ENCODE data around the gene EI24. TPM values are rescaled to one million over a fixed set of nuclear protein-coding genes. Genes with fewer than 3 reads are reported as not detected.
A peak's percentile ranks its signal among the peaks of the same experiment; 100 is the strongest.

Gene EI24
- total and polyA plus RNA-seq, 5 donors from 2014 or later = 19.2 to 84.9 (median 74.2) TPM

DNA sequence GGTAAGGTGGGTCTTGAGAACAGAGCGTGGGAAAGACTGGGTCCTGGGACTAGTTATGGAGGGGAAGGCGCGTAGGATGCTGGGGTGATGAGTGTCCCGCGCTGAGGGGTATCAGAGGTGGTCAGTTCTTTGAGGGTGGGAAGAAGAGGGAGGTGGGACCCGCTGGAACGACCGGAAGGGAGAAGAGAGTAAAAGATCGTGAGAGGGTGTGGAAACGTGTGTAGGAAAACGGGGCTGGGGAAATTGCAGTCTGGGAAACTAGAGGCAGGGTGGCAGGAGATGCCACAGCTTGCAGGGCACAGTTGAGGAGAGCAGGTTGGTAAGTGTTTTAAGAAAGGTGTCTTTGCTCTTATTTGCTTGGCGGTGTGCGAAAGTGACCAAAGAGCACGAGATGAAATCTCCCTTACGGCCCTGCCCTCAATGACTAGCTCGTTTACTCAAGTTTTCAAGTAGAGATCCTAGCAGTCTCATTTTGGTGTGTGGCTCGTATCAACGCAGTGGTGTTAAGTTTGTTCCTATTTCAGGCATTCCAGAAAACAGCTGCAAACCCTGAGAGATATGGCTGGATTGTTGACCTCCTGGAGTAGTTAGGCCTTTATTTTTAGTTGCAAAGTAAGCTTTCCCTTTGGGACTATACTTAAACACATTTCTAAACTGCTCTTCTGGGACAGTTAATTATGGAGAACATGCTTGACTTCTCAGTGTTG is 24.0 kb downstream of the EI24 start:
- no peak for ATAC-seq (ENCODE audit: low read depth in 2 of 2)
- peaks cover 4 to 55% (median 37%) of the 10 kb centered on the region in 4 donors for H3K4me1 Mint-ChIP-seq

GRCh38 chr11:125594958-125595357 is 25.7 kb downstream of the EI24 start:
- Mint-ChIP-seq H3K27me3 (no peaks in the 10 kb centered on the region), H3K9me3 (no peaks in the 10 kb centered on the region), H3K36me3 (peaks cover 19% of the 10 kb centered on the region), H3K4me3 (peak overlapping the region in 2 of 4 donors; percentile 40 to 92), H3K4me1 (peaks cover 9 to 52% (median 38%) of the 10 kb centered on the region in 4 donors), H3K27ac (no peak overlapping the region)
- Histone ChIP-seq H3K9me3 (ENCODE audit: control insufficient read depth in 2 of 2, low read length in 2 of 2) (no peaks in the 10 kb centered on the region), H3K4me3 (ENCODE audit: low read depth, low read length) (no peak overlapping the region), H3K4me1 (ENCODE audit: control insufficient read depth, insufficient read depth, low read length, poor library complexity, severe bottlenecking) (peaks cover 18% of the 10 kb centered on the region), H3K27me3 (ENCODE audit: control insufficient read depth, insufficient read depth, low read length) (no peaks in the 10 kb centered on the region), H3K36me3 (ENCODE audit: control insufficient read depth, insufficient read depth, low read length) (peaks cover 27% of the 10 kb centered on the region), H3K27ac (ENCODE audit: insufficient read depth, low read length, poor library complexity, severe bottlenecking) (no peak overlapping the region)
- no peak for DNase-seq
- ATAC-seq (ENCODE audit: low read depth in 2 of 2) = no peak

More for the DNA sequence above, 24.0 kb downstream of the EI24 start:
- H3K27me3 Mint-ChIP-seq = no peaks in the 10 kb centered on the region
- no peaks in the 10 kb centered on the region for H3K9me3 Mint-ChIP-seq
- peak overlapping the region; percentile 97 for H3K4me3 ChIP-seq (ENCODE audit: low read depth, low read length)
- H3K4me3 Mint-ChIP-seq = peak overlapping the region; percentile 89 to 95 (median 91)
- DNase-seq = peak in 1 of 3 donors; percentile 25
- peak overlapping the region; percentile 72 for H3K27ac ChIP-seq (ENCODE audit: insufficient read depth, low read length, poor library complexity, severe bottlenecking)
- peaks cover 18% of the 10 kb centered on the region for H3K4me1 ChIP-seq (ENCODE audit: control insufficient read depth, insufficient read depth, low read length, poor library complexity, severe bottlenecking)
- peaks cover 16% of the 10 kb centered on the region for H3K36me3 ChIP-seq (ENCODE audit: control insufficient read depth, insufficient read depth, low read length)
- no peaks in the 10 kb centered on the region for H3K27me3 ChIP-seq (ENCODE audit: control insufficient read depth, insufficient read depth, low read length)
- H3K9me3 ChIP-seq (ENCODE audit: control insufficient read depth in 2 of 2, low read length in 2 of 2) = no peaks in the 10 kb centered on the region
- peak overlapping the region; percentile 95 to 98 (median 98) for H3K27ac Mint-ChIP-seq
- H3K36me3 Mint-ChIP-seq = peaks cover 14% of the 10 kb centered on the region

- DNase-seq (no peak), ATAC-seq (ENCODE audit: low read depth in 2 of 2) (no peak)
- no peaks in the 10 kb centered on the region for H3K27me3 Mint-ChIP-seq
- H3K9me3 Mint-ChIP-seq = no peaks in the 10 kb centered on the region
- peaks cover 9 to 14% (median 13%) of the 10 kb centered on the region in 4 donors for H3K4me1 Mint-ChIP-seq
- H3K36me3 Mint-ChIP-seq = peaks cover 46% of the 10 kb centered on the region
- H3K27ac ChIP-seq (ENCODE audit: insufficient read depth, low read length, poor library complexity, severe bottlenecking) = no peak overlapping the region
- H3K36me3 ChIP-seq (ENCODE audit: control insufficient read depth, insufficient read depth, low read length) = peaks cover 72% of the 10 kb centered on the region
- no peak overlapping the region for H3K4me3 ChIP-seq (ENCODE audit: low read depth, low read length)
- no peaks in the 10 kb centered on the region for H3K27me3 ChIP-seq (ENCODE audit: control insufficient read depth, insufficient read depth, low read length)
- H3K27ac Mint-ChIP-seq = no peak overlapping the region
- no peaks in the 10 kb centered on the region for H3K4me1 ChIP-seq (ENCODE audit: control insufficient read depth, insufficient read depth, low read length, poor library complexity, severe bottlenecking)
- H3K4me3 Mint-ChIP-seq = no peak overlapping the region
- H3K9me3 ChIP-seq (ENCODE audit: control insufficient read depth in 2 of 2, low read length in 2 of 2) = no peaks in the 10 kb centered on the region
Measured at GRCh38 chr11:125600663-125601062, 31.4 kb downstream of the EI24 start.

- no peak overlapping the region for H3K27ac ChIP-seq (ENCODE audit: insufficient read depth, low read length, poor library complexity, severe bottlenecking)
- H3K4me3 ChIP-seq (ENCODE audit: low read depth, low read length) = no peak overlapping the region
Measured at GRCh38 chr11:125603207-125603606, 33.9 kb downstream of the EI24 start.

GRCh38 chr11:125605417-125605816 is 36.1 kb downstream of the EI24 start:
- H3K27ac Mint-ChIP-seq = no peak overlapping the region
- no peak overlapping the region for H3K4me3 Mint-ChIP-seq
- no peak overlapping the region for H3K4me3 ChIP-seq (ENCODE audit: low read depth, low read length)
- H3K36me3 Mint-ChIP-seq = peaks cover 52% of the 10 kb centered on the region
- H3K27me3 Mint-ChIP-seq = no peaks in the 10 kb centered on the region
- no peaks in the 10 kb centered on the region for H3K9me3 Mint-ChIP-seq
- peaks cover 88% of the 10 kb centered on the region for H3K36me3 ChIP-seq (ENCODE audit: control insufficient read depth, insufficient read depth, low read length)
- ATAC-seq (ENCODE audit: low read depth in 2 of 2) (no peak), DNase-seq (no peak)
- peaks cover 0 to 4% (median 1%) of the 10 kb centered on the region in 4 donors for H3K4me1 Mint-ChIP-seq
- no peaks in the 10 kb centered on the region for H3K27me3 ChIP-seq (ENCODE audit: control insufficient read depth, insufficient read depth, low read length)
- no peak overlapping the region for H3K27ac ChIP-seq (ENCODE audit: insufficient read depth, low read length, poor library complexity, severe bottlenecking)
- no peaks in the 10 kb centered on the region for H3K9me3 ChIP-seq (ENCODE audit: control insufficient read depth in 2 of 2, low read length in 2 of 2)
- no peaks in the 10 kb centered on the region for H3K4me1 ChIP-seq (ENCODE audit: control insufficient read depth, insufficient read depth, low read length, poor library complexity, severe bottlenecking)

More at GRCh38 chr11:125603207-125603606, 33.9 kb downstream of the EI24 start:
- Mint-ChIP-seq H3K4me1 (peaks cover 0 to 9% (median 2%) of the 10 kb centered on the region in 4 donors), H3K9me3 (no peaks in the 10 kb centered on the region), H3K27me3 (no peaks in the 10 kb centered on the region), H3K27ac (no peak overlapping the region), H3K4me3 (no peak overlapping the region), H3K36me3 (peaks cover 46% of the 10 kb centered on the region)
- ATAC-seq (ENCODE audit: low read depth in 2 of 2) = no peak
- Histone ChIP-seq H3K4me1 (ENCODE audit: control insufficient read depth, insufficient read depth, low read length, poor library complexity, severe bottlenecking) (no peaks in the 10 kb centered on the region), H3K36me3 (ENCODE audit: control insufficient read depth, insufficient read depth, low read length) (peaks cover 82% of the 10 kb centered on the region), H3K9me3 (ENCODE audit: control insufficient read depth in 2 of 2, low read length in 2 of 2) (no peaks in the 10 kb centered on the region), H3K27me3 (ENCODE audit: control insufficient read depth, insufficient read depth, low read length) (no peaks in the 10 kb centered on the region)
- no peak for DNase-seq

- Mint-ChIP-seq H3K27ac (no peak overlapping the region), H3K4me3 (no peak overlapping the region), H3K36me3 (peaks cover 58% of the 10 kb centered on the region), H3K9me3 (no peaks in the 10 kb centered on the region), H3K27me3 (no peaks in the 10 kb centered on the region), H3K4me1 (peaks cover 0 to 4% (median 0%) of the 10 kb centered on the region in 4 donors)
- Histone ChIP-seq H3K27me3 (ENCODE audit: control insufficient read depth, insufficient read depth, low read length) (no peaks in the 10 kb centered on the region), H3K9me3 (ENCODE audit: control insufficient read depth in 2 of 2, low read length in 2 of 2) (no peaks in the 10 kb centered on the region), H3K4me1 (ENCODE audit: control insufficient read depth, insufficient read depth, low read length, poor library complexity, severe bottlenecking) (no peaks in the 10 kb centered on the region), H3K4me3 (ENCODE audit: low read depth, low read length) (no peak overlapping the region), H3K27ac (ENCODE audit: insufficient read depth, low read length, poor library complexity, severe bottlenecking) (no peak overlapping the region), H3K36me3 (ENCODE audit: control insufficient read depth, insufficient read depth, low read length) (peaks cover 98% of the 10 kb centered on the region)
- ATAC-seq (ENCODE audit: low read depth in 2 of 2) (no peak), DNase-seq (no peak)
Measured at GRCh38 chr11:125609545-125609944, 40.3 kb downstream of the EI24 start.

- Histone ChIP-seq H3K4me1 (ENCODE audit: control insufficient read depth, insufficient read depth, low read length, poor library complexity, severe bottlenecking) (no peaks in the 10 kb centered on the region), H3K4me3 (ENCODE audit: low read depth, low read length) (no peak overlapping the region), H3K27me3 (ENCODE audit: control insufficient read depth, insufficient read depth, low read length) (no peaks in the 10 kb centered on the region), H3K36me3 (ENCODE audit: control insufficient read depth, insufficient read depth, low read length) (peaks cover 83% of the 10 kb centered on the region), H3K9me3 (ENCODE audit: control insufficient read depth in 2 of 2, low read length in 2 of 2) (no peaks in the 10 kb centered on the region), H3K27ac (ENCODE audit: insufficient read depth, low read length, poor library complexity, severe bottlenecking) (no peak overlapping the region)
- Mint-ChIP-seq H3K9me3 (no peaks in the 10 kb centered on the region), H3K27me3 (no peaks in the 10 kb centered on the region), H3K36me3 (peaks cover 45% of the 10 kb centered on the region), H3K27ac (no peak overlapping the region), H3K4me1 (peaks cover 0 to 10% (median 0%) of the 10 kb centered on the region in 4 donors), H3K4me3 (no peak overlapping the region)
- DNase-seq (no peak), ATAC-seq (ENCODE audit: low read depth in 2 of 2) (no peak)
Measured at GRCh38 chr11:125618383-125618782, 49.1 kb downstream of the EI24 start.

GRCh38 chr11:125621995-125622394 is 52.7 kb downstream of the EI24 start:
- Mint-ChIP-seq H3K4me3 (peak overlapping the region in 1 of 4 donors; percentile 77), H3K27ac (no peak overlapping the region), H3K36me3 (peaks cover 30% of the 10 kb centered on the region), H3K4me1 (peaks cover 11 to 25% (median 14%) of the 10 kb centered on the region in 4 donors), H3K27me3 (peaks cover 4% of the 10 kb centered on the region), H3K9me3 (no peaks in the 10 kb centered on the region)
- ATAC-seq (ENCODE audit: low read depth in 2 of 2) = no peak
- H3K9me3 ChIP-seq (ENCODE audit: control insufficient read depth in 2 of 2, low read length in 2 of 2) = no peaks in the 10 kb centered on the region
- H3K4me3 ChIP-seq (ENCODE audit: low read depth, low read length) = no peak overlapping the region
- no peak overlapping the region for H3K27ac ChIP-seq (ENCODE audit: insufficient read depth, low read length, poor library complexity, severe bottlenecking)
- peaks cover 48% of the 10 kb centered on the region for H3K36me3 ChIP-seq (ENCODE audit: control insufficient read depth, insufficient read depth, low read length)
- no peaks in the 10 kb centered on the region for H3K27me3 ChIP-seq (ENCODE audit: control insufficient read depth, insufficient read depth, low read length)
- H3K4me1 ChIP-seq (ENCODE audit: control insufficient read depth, insufficient read depth, low read length, poor library complexity, severe bottlenecking) = peaks cover 17% of the 10 kb centered on the region
- no peak for DNase-seq
